COLO668 (cell line): Measurements from ENCODE around the gene GRAMD1B.
A peak's percentile ranks its signal among the peaks of the same experiment; 100 is the strongest.

Experiments used
- DNase-seq: peaks from one replicate; lab custom pipeline; 2025; ENCODE audit not compliant: unreplicated experiment; lab: John Stamatoyannopoulos, UW

The GRAMD1B gene

DNA sequence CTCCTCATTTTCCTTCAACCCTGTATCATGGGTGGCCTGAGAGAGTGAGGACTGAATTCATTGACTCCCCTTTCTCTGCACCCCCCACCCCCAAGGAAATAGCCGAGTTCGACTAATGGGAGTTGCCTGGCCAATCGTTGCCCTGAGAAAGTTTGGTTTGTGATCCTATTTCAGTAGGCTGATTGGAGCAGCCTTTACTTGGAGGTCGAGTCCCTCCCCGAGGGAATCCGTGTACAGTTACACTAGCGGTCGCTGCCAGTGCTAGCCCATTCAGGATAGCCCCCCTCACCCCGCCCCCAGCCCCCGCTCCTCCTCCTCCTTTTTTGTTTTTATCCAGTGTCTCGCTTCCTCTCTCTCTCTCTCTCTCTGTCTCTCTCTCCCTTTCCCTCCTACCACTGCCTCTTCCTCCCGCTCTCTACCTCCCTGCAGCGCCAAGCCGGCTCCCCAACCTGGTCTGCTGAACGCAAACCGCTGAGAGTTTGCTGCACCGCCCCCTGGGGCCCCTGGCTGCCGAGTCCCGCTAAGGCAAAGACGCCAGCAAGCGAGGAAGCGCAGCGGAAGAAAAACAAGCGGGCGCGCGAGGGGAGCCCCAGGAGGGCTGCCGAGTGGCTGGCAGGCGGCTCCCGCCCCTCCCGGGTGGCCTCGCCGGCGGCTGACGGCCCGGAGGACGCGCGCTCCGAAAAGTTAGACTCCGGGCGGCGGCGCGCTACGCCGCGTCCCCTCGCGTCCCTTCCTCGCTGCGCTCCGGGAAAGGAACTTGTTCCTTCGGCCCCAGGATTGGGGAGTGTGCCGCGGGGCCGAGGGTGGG is at the start of gene GRAMD1B:
TSS of gene GRAMD1B (plus strand) at position 357 of the 808 bp plus-strand sequence. CDS start 524 bp downstream, outside the sequence.
- peak; percentile 76 for DNase-seq

DNA sequence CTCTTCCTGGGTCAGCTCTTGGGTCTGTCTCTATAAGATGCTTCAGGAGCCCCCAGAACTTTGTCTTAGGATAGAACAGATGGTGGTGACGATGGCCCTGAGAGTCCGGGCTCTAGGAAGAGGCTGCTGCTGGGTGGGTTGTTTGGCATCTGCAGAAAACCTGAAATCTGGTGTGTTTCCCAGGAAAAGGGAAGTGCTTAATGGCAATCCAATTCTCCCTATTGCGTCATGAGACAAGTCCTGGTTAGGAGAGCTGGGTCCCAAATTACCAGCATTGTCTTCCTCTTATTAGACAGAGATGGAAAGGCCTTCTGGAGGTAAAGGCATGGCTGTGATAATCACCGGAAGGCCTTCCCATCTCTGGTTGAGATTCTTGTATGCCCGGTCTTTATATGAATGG is 48.9 kb upstream of the GRAMD1B start:
- no peak for DNase-seq

DNA sequence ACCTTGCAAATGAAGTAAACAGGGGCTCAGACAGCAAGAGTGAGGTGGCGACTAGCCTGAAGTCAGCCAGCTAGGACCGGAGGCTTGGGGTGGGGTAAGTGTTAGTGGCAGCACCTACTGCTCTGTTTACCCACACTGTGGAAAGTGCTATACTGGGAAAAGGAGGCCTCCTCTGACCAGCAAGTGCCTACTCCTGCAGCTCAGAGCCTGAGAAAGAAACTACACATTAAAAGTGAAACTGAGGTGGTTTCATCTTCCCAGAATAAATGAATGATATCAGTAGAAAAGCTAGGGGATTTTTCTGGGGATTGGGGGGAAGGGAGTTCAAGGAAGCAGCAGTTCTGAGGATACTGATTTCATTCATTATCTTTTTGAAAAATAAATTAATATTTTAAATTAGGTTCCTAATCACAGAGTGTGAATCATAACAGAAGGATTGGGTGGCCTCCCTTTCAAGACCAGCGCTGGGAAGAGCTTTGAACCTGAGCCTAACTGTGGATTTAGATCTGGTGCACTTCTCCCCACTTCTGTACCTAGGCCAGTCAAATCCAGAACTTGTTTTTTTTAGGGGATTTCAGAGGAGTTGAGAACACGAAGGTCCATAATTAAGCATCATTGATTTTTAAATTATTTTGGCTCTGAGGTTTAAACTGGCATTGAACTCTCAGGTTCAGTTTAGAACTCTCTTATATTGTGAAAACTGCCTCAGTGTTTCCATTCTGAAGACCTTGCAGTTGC is 48.1 kb upstream of the GRAMD1B start:
- DNase-seq, result no peak

DNA sequence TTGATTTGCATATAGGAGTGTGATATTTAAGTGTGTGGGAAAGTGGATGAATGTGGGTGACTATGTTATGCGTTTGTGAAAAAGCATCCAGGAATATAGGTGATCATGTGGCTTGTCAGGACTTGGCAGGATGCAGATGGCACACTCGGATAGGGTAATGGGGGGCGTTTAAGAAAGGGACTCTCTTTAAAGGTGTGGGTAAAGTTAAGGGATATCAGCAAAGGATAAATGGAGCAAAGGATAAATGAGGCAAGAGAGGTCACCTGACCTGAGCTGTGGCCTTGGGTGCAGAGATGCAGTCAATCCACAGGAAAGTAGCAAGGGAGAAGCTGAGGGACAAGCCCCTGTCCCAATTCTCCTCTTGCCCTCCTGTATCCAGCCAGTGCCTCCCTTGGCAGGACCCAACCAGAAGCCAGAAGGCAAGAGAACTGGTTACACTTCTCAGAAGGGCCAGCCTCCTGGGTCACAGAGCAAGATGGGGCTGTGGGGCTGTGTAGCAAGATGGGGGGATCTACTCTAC is 47.5 kb upstream of the GRAMD1B start:
- DNase-seq, result no peak

DNA sequence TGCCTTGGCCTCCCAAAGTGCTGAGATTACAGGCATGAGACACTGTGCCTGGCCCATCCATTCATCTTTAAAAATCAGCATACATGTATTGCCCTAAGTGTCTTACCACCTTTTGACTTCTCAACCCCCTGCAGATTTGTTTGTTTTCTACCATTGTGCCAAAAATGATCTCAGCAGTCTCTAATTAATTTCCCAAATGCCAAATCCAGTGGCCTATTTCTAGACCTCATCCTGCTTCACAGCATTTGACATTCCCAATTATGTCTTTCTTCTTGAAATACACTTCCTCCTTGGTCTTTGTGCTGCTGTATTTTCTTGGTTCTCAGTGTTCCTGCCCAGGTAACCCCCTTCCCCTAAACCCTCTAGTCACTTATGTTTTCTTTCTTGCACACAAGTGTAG is 46.0 kb upstream of the GRAMD1B start:
- DNase-seq, result no peak

DNA sequence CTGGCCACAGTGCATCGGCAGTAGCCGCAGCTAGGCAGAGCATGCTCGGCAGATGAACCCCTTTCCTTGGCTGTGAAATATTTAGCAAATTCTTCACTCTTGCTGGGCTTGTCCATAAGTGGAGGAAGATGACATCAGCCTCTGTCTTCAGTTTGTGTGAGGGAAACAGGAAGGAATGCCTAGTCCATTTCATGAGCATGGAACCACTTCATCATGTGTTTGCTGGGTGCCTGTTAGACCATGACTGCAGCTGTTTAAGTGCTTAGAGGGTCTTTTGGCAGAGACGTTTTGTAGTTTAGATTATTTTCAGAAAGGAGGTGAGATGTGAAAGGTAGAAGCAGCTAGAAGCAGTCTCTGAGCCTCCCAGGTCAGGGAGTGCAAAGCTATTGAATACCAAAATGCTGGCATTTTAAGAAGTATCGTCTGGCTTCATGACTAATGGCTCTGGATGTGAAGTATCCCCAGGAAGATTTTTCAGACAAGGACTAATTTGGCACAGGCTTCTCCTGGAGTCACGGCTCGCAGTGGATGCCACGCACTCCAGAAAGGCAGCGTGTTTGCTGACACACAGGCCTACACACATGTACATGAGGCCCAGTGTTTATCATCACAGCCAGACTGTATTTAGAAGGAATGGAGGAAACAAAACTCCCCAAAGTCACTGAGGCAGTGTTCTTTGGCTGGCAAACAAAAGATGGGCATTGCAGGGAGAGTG is 43.1 kb upstream of the GRAMD1B start:
- DNase-seq, result no peak

DNA sequence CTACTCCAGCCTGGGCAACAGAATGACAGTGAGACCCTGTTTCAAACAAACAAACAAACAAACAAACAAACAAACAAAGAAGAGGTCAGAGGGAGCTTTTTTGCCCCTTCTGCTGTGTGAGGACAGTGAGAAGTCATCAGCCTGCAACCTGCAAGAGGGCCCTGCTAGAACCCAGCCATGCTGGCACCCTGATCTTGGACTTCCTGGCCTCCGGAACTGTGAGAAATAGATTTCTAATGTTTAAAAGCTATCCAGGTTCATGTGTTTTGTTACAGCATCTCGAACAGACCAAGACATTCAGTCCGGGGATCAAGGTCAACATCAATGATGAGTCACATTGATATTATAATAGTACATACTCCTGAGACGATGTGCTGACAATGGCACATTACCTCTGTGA is 41.4 kb upstream of the GRAMD1B start:
- DNase-seq, result no peak

DNA sequence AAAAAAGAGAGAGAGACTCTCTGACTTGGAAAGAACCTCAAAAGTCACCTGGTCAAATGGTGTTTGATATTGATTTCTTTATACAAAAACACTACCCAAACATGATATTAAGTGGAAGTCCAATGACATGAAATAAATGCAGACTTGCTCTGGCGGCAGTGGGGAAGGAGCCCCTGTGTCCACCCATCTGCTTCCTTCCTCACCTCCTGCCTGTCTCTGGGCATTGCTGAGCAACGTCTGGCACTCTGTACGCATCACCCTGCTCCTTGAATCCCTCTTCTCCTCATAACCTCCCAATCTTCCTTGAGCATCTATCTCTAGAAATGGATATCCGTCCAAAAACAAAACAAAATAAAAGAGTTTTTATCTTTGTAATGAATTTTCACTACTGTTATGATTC is 39.9 kb upstream of the GRAMD1B start:
- DNase-seq, result no peak

DNA sequence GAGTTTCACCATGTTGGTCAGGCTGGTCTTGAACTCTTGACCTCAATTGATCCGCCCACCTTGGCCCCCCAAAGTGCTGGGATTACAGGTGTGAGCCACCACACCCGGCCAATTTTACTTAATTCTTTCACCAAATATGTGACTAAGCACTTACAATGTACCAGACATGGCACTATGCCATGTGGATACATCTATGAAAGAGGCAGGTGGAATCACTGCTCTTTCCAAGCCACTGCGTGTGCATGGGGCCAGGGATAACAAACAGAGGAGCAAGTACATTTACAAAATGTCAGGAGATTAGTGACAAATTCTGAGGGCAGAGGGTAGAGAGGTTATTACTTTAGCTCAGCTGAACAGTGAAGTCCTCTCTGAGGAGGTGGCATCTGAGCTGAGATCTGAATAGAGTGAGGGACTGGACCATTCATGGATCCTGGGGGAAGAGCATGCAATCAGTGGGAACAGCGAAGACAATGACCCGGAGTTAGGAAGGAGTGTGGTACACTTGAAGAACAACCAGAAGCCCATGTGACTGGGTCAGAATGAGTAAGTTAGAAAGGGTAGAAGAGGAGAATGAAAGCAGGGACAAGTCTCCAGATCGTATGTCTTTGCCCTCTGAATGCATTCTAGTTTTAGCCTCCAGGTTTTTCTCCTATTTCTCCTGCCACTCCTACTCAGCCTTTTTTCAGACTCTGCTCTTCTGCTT is 38.3 kb upstream of the GRAMD1B start:
- no peak for DNase-seq

DNA sequence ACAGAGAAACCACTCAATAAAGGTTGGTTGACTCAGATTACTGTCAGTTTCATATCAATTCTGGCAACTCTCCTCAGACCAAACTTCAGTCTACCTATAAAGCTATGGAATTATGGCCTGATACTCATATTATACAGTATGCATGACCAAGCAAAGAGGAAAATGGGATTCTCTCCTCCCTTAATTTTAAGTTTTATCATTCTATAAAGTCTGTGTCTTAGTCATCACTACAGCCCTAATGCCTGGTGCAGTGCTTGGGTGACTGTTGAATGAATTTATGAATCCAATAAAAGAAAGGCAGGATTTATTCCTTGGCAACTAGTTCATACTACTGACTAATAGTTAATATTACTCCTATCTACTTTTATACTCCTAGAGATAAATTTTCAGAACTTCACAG is 37.6 kb upstream of the GRAMD1B start:
- no peak for DNase-seq

DNA sequence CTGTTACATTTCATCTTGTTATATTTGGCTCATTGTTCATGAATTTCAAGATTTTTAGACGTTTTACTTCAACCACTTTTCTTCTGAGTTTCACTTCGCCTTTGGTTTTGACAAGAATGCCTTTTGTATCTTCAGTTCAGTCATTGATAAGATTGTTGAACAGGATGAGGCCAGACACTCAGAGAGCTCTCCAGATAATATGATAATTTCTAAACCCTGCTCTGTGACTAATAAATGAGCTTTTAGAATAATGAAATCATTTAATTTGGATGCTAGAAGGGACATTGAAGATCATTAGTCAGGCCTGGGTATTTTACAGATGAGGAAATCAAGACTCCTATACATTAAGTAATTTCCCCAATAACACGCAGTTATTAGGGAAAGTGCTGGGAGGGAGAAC is 37.2 kb upstream of the GRAMD1B start:
- DNase-seq, result no peak

DNA sequence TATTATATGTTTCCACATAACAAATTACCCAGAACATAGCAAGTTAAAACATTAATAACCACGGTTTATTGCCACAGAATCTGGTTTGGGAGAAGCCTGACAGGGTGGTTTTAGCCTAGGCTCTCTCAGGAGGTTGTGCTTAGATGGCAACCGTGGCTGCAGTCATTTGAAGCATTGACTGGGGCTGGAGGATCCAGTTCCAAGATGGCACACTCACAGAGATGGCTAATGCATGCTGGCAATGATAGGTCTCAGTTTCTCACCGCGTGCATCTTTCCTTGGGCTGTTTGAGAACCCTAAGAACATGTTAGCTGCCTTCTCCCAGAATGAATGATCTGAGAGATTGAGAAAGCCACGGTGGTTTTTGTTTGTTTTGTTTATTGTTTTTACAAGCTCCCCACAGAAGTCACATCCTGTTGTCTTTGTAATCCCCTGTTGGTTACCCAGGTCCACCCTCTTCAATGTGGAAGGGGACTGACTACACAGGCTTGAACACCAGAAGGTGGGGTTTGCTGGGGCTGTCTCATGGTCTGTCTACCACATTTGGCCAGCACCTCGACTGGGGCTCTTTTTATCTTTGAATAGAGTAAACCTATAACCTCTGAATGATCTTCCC is 36.6 kb upstream of the GRAMD1B start:
- DNase-seq, result no peak

DNA sequence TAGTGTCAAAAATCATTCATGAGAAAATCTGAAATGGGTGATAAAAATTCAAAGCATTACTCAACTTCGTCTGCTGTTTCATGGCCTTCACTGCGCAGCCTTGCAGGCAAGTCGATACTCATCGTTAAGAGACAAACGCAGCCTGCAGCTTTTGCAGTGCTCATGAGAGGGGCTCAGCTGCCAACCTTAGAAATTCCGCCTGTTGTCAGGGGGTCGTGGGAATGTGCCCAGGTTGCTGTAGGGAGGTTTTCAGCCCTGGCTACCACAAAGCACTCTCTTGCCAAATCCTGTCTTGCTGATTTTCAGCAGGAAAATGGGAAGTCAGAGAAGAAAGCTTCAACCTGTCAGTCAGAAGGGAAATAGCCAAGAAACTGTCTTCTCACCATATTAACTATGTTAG is 25.4 kb upstream of the GRAMD1B start:
- DNase-seq, result no peak

DNA sequence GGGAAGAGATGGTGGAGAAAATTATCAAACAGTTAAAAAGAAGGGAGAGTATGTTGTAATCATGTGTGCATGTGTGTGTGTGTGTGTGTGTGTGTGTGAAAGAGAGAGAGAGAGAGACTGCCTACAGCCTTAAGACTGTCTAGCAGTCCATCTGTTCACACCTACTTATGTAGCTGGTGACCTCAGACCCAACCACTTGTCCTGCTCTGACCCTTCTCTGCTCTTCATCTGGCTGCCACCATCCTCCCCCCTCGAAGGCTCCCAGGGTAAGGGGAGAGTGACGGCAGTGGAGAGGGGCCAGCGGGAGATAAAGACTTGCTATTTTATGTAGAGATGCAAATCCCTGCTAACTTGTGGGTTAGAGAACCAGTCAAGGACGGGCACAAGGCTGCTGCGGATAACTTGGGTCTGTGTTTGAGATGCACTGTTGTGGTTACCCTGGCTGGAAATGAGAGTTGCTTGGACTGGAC is 24.9 kb upstream of the GRAMD1B start:
- no peak for DNase-seq

DNA sequence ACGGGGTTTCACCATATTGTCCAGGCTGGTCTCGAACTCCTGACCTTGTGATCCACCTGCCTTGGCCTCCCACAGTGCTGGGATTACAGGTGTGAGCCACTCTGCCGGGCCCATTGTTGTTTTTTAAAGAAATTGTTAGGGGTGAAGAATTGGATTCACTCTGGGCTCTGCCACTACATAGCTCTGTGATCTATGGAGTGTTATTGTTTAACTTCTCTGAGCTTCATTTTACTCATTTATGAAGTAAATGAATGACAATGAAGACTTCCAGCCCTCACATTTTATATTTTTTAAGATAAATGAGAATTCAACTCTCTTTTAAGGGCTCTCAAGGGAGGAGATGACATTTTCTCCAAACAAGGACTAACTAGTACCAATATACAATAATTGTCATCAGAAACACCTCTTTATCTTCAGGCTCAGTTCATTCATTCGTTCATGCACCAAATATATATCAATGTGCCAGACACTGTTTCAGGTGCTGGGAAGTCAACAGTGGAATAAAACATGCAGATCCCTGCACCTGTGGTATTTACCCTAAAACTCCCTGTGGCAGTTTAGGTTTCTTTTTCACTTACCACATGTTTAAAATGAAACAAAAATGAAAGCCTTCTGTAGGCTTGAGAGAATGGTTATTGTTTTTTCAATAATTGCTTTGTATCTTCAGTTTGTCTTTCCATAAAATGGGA is 23.5 kb upstream of the GRAMD1B start:
- no peak for DNase-seq

DNA sequence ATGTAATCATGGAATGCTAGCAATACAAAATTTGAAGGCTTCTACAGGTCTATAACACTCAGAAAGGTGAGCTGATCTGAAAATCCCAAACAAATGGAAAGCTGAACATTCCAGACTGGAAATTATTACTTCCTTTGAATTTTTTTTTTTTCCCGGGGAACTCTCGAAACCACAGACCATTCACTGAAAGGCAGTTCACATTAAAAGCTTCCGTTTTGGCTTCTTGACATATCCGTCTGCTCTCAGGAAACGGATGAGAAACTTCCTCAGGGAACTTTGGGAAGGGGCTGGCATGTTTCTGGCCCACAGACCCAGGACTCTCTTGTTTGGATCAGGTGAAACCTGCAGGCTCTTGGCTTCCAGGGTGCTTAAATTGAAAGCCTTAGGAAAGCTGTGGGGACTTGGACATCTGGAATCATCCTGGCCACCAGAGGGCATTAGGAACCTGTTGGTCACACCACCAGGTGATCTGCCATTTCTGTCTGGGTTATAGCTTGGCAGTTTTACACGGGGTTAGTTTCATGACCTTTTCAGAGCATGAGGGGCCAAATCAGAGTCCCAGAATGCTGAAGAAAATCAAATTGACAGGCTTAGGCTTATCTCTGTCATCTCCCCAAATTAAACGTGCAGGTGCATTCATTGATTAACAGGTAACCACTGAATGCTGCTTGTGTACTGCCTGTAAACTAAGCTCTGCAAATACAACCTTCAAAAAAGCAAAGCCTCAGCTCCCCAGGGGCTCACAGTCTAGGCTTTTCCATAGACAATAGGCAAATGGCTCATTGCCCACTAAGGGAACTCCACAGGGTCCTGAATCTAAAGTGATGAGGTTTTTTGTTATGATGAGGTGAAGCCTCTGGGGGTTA is 22.7 kb upstream of the GRAMD1B start:
- peak; percentile 75 for DNase-seq

DNA sequence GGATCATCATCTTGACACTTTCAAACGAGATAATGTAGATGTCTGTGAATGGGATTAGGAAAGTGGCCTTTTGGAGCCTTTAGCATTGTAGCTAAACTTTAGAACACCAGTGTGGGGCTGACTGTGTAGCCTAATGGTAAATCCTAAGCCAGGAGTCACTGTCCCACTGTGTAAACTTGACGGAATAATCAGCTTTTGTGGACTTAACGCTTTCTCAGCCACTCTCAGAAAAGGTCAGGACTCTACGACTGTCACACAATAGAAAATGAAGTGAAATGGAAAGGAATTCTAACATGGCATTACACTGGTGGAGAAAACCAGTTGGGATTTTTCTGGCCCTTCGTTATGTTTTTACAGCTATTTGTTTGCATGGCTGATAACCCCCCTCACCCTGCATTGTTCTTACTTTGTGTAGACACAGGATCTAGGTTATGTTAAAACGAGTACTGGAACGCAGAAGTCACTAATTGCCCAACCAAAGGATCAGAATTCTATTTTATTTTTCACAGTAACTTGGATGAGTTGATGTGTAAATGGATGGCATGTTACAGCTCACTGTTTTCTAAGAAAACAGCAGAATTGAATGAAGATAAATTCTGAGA is 22.0 kb upstream of the GRAMD1B start:
- no peak for DNase-seq

DNA sequence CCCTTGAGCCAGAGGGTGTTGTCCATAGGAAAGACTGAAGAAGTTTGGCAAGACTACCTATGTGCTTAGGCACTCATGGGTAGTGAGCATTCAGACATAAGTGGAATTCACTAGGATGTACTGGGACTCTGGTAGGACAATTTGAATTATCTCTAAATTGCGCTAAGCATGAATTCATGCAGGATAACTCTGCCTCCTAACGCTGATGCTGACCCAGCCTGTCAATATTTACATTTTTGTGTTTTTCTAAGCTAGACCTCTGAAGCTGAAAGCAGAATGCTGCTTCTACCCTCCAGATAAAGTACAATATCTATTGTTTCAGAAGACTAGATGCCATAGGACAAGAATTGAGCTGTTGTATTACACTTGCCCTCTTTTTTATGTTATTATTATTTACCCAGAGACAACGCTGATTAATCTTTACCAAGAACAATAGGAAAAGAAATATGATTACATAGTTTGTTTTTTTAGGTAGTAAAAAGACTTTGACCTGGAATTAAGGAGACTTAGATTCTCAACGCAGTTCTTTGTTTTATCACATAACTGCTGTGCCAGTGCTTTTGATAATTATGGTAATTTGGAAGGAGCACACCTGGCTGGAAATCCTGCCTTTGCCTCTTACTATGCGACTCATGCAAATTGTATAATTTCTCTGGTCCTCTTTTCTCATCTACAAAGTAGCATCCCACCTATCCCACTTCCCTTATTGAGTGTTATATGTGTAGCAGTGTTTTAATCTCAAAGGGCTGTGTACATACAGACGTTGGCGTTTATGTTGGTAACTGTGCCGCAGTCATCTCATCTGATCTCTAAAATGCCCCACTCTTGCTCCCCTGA is 21.2 kb upstream of the GRAMD1B start:
- no peak for DNase-seq
